Osteoblast (primary cell): ENCODE measurements around the gene SSTR3. TPM values are rescaled to one million over a fixed set of nuclear protein-coding genes. Genes with fewer than 3 reads are reported as not detected.

Experiments used
- DNase-seq: peaks from one replicate; pipeline ENCODE4 v3.0.0; 2011; ENCODE audit warnings: low spot score, mixed read lengths; ENCODE audit not compliant: insufficient read length; ENCODE audit errors: missing footprints
- H2AFZ ChIP-seq: 2 replicates; pipeline ENCODE4 v1.6.0; 2011; ENCODE audit warnings: mild to moderate bottlenecking, low read length
- H3K27ac ChIP-seq: 2 replicates; pipeline ENCODE4 v1.5.1; 2011; ENCODE audit warnings: mild to moderate bottlenecking, low read depth, low read length, moderate library complexity
- H3K27me3 ChIP-seq: 2 replicates; pipeline ENCODE4 v1.6.0; 2012; ENCODE audit warnings: mild to moderate bottlenecking, control low read depth, inconsistent platforms, low read length, moderate library complexity; ENCODE audit not compliant: insufficient read depth
- H3K36me3 ChIP-seq: 2 replicates; pipeline ENCODE4 v1.5.1; 2011; ENCODE audit warnings: mild to moderate bottlenecking, low read length, control low read depth, moderate library complexity; ENCODE audit not compliant: insufficient read depth
- H3K4me1 ChIP-seq: 2 replicates; pipeline ENCODE4 v1.5.1; 2011; ENCODE audit warnings: mild to moderate bottlenecking, low read length, control low read depth, moderate library complexity; ENCODE audit not compliant: insufficient read depth
- H3K4me2 ChIP-seq: 2 replicates; pipeline ENCODE4 v1.6.0; 2011; ENCODE audit warnings: mild to moderate bottlenecking, low read length; ENCODE audit not compliant: insufficient read depth
- H3K4me3 ChIP-seq: fragments of 200-600 bp; sonication (generic); 3 replicates; pipeline ENCODE4 v1.5.1; 2012; ENCODE audit warnings: mild to moderate bottlenecking, low read length, inconsistent platforms; ENCODE audit not compliant: insufficient read depth
- H3K79me2 ChIP-seq: 2 replicates; pipeline ENCODE4 v1.6.0; 2012; ENCODE audit warnings: mild to moderate bottlenecking, low read length, control low read depth, inconsistent platforms; ENCODE audit not compliant: insufficient read depth
- H3K9me3 ChIP-seq: 2 replicates; pipeline ENCODE4 v1.5.1; 2011; ENCODE audit warnings: low read depth, low read length, control low read depth
- H4K20me1 ChIP-seq: 2 replicates; pipeline ENCODE4 v1.6.0; 2012; ENCODE audit warnings: mild to moderate bottlenecking, low read length, control low read depth; ENCODE audit not compliant: insufficient read depth
- CTCF ChIP-seq: IDR thresholded peaks from 2 replicates; pipeline ENCODE4 v1.5.1; 2011; ENCODE audit warnings: mild to moderate bottlenecking, low read depth, low read length, moderate library complexity; ENCODE audit errors: extremely low read depth
- total RNA-seq: library from RNA; depleted of rRNA; stranded (reverse); fragments of >200 nt; gene quantifications from 2 replicates; pipeline ENCODE4 v1.2.3, GENCODE V29; 2012

Gene SSTR3
- total RNA-seq, 1 donor: not detected

DNA sequence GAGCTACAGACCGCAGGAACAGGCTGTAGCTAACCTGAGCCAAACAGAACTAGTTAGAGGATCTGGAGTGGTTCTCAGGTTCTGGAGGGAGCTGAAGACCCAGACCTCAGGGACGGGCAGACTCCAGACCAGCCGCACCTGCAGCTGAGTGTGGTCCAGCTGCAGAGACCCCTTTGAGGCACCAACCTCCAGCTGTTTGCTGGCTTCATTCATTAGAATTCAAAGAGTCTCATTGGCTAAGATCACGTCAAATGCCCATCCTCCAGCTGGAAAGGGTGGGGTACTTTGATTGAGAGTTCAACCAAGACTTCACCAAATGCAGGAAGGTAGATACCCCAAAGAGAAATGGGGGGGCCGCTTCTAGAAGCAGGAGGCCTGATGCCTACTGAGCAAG is 49.2 kb downstream of the SSTR3 start:
- no peaks in the 10 kb centered on the region for H3K79me2 ChIP-seq
- H3K4me1 ChIP-seq: no peaks in the 10 kb centered on the region
- H3K9me3 ChIP-seq: no peaks in the 10 kb centered on the region
- H3K4me2 ChIP-seq: no peak overlapping the region
- H3K4me3 ChIP-seq: no peak overlapping the region
- H3K27ac ChIP-seq: no peak overlapping the region
- no peaks in the 10 kb centered on the region for H4K20me1 ChIP-seq
- H3K36me3 ChIP-seq: no peaks in the 10 kb centered on the region
- no peak for DNase-seq
- H2AFZ ChIP-seq: no peak overlapping the region
- no peak for TF ChIP-seq CTCF
- peaks cover 15% of the 10 kb centered on the region for H3K27me3 ChIP-seq

DNA sequence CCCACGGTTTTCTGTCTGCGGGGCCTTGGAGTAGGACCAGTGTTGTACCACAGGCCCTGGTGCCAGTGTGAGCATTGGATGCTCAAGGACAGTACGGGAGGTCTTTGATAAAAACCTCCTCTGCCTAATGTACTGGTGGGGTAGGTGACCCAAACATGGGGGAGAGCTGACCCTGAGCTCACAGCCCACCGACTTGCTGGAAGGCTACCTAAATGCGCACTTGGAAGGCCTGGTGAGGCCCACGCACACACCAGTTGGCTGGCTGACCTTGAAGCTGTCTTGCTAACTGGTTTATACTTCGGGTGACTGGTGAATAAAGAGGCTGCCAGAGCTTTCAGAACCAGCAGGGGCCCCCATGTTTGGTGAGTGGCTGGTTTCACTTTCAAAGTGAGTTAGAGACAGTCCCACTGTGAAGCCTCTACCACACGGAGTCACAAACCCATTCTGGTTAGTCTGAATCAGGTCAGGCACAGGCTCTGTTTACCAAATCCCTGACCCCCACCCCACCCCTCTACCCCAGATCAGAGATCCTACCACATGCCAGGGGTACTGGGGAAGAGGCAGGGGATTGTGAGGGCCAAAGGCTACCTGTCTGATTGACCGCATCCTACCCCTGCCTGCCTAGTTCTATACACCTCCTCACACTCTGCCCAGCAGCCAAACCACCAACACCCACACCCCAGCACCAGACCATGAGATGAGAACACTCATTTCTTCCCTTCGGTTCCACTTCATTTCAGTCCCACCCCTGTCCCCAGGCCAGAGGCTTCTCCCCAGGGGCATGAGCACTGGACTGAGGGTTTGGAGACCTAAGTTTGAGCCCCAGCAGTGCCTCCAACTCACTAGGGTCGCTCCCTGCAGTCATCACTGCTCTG is 49.8 kb downstream of the SSTR3 start:
- no peaks in the 10 kb centered on the region for H3K9me3 ChIP-seq
- no peak overlapping the region for H3K4me3 ChIP-seq
- H2AFZ ChIP-seq: no peak overlapping the region
- peak; percentile 48 for DNase-seq
- peaks cover 15% of the 10 kb centered on the region for H3K27me3 ChIP-seq
- H3K79me2 ChIP-seq: no peaks in the 10 kb centered on the region
- H3K4me1 ChIP-seq: peaks cover 6% of the 10 kb centered on the region
- H3K4me2 ChIP-seq: no peak overlapping the region
- H3K27ac ChIP-seq: no peak overlapping the region
- no peaks in the 10 kb centered on the region for H4K20me1 ChIP-seq
- H3K36me3 ChIP-seq: no peaks in the 10 kb centered on the region
- no peak for TF ChIP-seq CTCF

DNA sequence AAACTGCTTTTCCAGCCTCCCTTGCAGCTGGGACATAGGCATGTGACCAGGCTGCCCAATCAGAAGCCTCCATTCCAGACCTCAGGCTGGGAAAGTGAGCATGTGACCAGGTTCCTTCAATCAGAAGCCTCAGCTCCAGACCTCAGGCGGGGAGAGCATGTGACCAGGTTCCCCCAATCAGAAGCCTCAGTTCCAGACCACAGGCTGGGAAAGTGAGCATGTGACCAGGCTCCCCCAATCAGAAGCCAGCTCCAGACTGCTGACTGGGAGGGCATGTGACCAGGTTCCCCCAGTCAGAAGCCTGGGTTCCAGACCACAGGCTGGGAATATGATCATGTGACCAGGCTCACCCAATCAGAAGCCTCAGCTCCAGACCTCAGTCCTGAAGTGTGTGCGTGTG is 50.8 kb downstream of the SSTR3 start:
- Histone ChIP-seq H4K20me1 (no peaks in the 10 kb centered on the region), H3K9me3 (no peaks in the 10 kb centered on the region), H2AFZ (no peak overlapping the region), H3K4me3 (no peak overlapping the region), H3K27me3 (peaks cover 15% of the 10 kb centered on the region), H3K79me2 (no peaks in the 10 kb centered on the region), H3K4me2 (no peak overlapping the region), H3K4me1 (peaks cover 7% of the 10 kb centered on the region), H3K27ac (no peak overlapping the region), H3K36me3 (no peaks in the 10 kb centered on the region)
- TF ChIP-seq CTCF: no peak
- peak; percentile 69 for DNase-seq

DNA sequence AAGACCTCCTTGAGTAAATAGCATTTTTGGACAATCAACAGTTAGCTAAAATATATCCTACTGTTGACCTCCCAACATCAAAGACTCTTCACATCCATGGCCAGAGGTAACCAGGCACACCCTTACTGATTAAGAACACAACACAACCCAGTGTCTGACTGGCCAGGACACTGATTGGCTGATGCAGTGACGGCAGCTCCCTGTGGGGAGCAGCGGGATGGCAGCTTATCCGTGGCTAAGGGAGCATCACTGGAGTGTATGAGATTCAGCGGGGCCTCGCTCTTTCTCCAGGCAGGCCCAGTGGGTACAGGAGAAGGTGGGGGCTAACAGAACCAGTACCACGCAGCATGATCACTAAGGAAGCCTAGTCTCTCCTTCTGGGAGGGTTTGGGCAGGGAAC is 52.2 kb downstream of the SSTR3 start:
- H3K36me3 ChIP-seq: no peaks in the 10 kb centered on the region
- H3K27ac ChIP-seq: no peak overlapping the region
- H3K4me3 ChIP-seq: no peak overlapping the region
- no peak overlapping the region for H2AFZ ChIP-seq
- H3K79me2 ChIP-seq: no peaks in the 10 kb centered on the region
- DNase-seq: peak; percentile 46
- no peaks in the 10 kb centered on the region for H4K20me1 ChIP-seq
- H3K27me3 ChIP-seq: peaks cover 15% of the 10 kb centered on the region
- no peak overlapping the region for H3K4me2 ChIP-seq
- no peak for TF ChIP-seq CTCF
- no peaks in the 10 kb centered on the region for H3K9me3 ChIP-seq
- peaks cover 7% of the 10 kb centered on the region for H3K4me1 ChIP-seq
